Neural cell (in vitro differentiated cells): ENCODE results near the gene MYLK.

ENCODE experiments used
- CTCF ChIP-seq: fragments of 450-650 bp; IDR thresholded peaks from 2 replicates; pipeline ENCODE4 v1.5.1; 2014; ENCODE audit warnings: antibody characterized with exemption, mild to moderate bottlenecking, moderate library complexity; ENCODE audit not compliant: poor library complexity, severe bottlenecking
- EP300 ChIP-seq: fragments of 450-650 bp; conservative IDR thresholded peaks from 2 replicates; pipeline ENCODE4 v1.6.1; 2014; ENCODE audit warnings: antibody characterized with exemption, mild to moderate bottlenecking, moderate library complexity; ENCODE audit not compliant: poor library complexity, severe bottlenecking
- EZH2 ChIP-seq: fragments of 200-600, 300-800 bp; shearing (Covaris generic), sonication (generic); IDR thresholded peaks from 2 replicates; pipeline ENCODE4 v1.6.1; 2014; ENCODE audit warnings: antibody characterized with exemption, low read length, borderline replicate concordance, mild to moderate bottlenecking; ENCODE audit not compliant: insufficient read depth, poor library complexity, severe bottlenecking
- POLR2AphosphoS5 ChIP-seq: IDR thresholded peaks from 2 replicates; pipeline ENCODE4 v1.6.1; 2012

GRCh38 chr3:123783050-123783689, 101.0 kb downstream of the MYLK start:
- TF ChIP-seq EZH2 = no peak
- no peak for TF ChIP-seq EP300
- no peak for TF ChIP-seq POLR2AphosphoS5
- TF ChIP-seq CTCF = no peak
